Measurements from ENCODE around the gene APOBEC3H. TPM values are rescaled to one million over a fixed set of nuclear protein-coding genes. Genes with fewer than 3 reads are reported as not detected.

The APOBEC3H gene
- total RNA-seq, 1 donor from 2014 or later: not detected

Other genes with a start within 250 kb of the APOBEC3H start
- 51.8 TPM for gene CBX6, start 225.0 kb upstream of the APOBEC3H start, total RNA-seq (ENCODE audit: insufficient read depth, low replicate concordance)
- 16.6 TPM for gene APOBEC3A, start 139.6 kb upstream of the APOBEC3H start, total RNA-seq (ENCODE audit: insufficient read depth, low replicate concordance)
- not detected for gene APOBEC3B, start 114.9 kb upstream of the APOBEC3H start, total RNA-seq (ENCODE audit: insufficient read depth, low replicate concordance)
- 4.6 TPM for gene APOBEC3C, start 83.0 kb upstream of the APOBEC3H start, total RNA-seq (ENCODE audit: insufficient read depth, low replicate concordance)
- 2.4 TPM for gene APOBEC3D, start 76.1 kb upstream of the APOBEC3H start, total RNA-seq (ENCODE audit: insufficient read depth, low replicate concordance)
- 1.7 TPM for gene APOBEC3F, start 56.4 kb upstream of the APOBEC3H start, total RNA-seq (ENCODE audit: insufficient read depth, low replicate concordance)
- 7.9 TPM for gene APOBEC3G, start 20.0 kb upstream of the APOBEC3H start, total RNA-seq (ENCODE audit: insufficient read depth, low replicate concordance)
- gene CBX7, start 55.4 kb downstream of the APOBEC3H start, total RNA-seq (ENCODE audit: insufficient read depth, low replicate concordance): 10.4 TPM
- gene PDGFB, start 147.7 kb downstream of the APOBEC3H start, total RNA-seq (ENCODE audit: insufficient read depth, low replicate concordance): 4.8 TPM
- gene RPL3, start 222.4 kb downstream of the APOBEC3H start, total RNA-seq (ENCODE audit: insufficient read depth, low replicate concordance): 2,339 TPM